GM06990 (cell line): ENCODE data around the gene CBLL1.

Experiments
- DNase-seq: peaks from one replicate; pipeline ENCODE4 v3.0.0-alpha.2; 2011; ENCODE audit not compliant: insufficient read length; ENCODE audit errors: extremely low read depth
- H3K27me3 ChIP-seq: replicated peaks from 2 replicates; pipeline ENCODE4 v1.6.0; 2011; ENCODE audit warnings: low read length; ENCODE audit not compliant: control insufficient read depth, insufficient read depth
- H3K36me3 ChIP-seq: 2 replicates; pipeline ENCODE4 v1.5.1; 2011; ENCODE audit warnings: low read length; ENCODE audit not compliant: control insufficient read depth, insufficient read depth
- H3K4me3 ChIP-seq: replicated peaks from 2 replicates; pipeline ENCODE4 v1.5.1; 2011; ENCODE audit warnings: low read depth, mild to moderate bottlenecking, control low read depth, low read length
- TF ChIP-seq, protein P1 (sequence below): IDR thresholded peaks from 2 replicates; pipeline ENCODE4 v1.5.1; 2011; ENCODE audit warnings: low read length, control low read depth, mild to moderate bottlenecking, inconsistent platforms; ENCODE audit not compliant: insufficient read depth, poor library complexity, severe bottlenecking

CBLL1 gene

GRCh38 chr7:107701191-107701590 is 42.8 kb upstream of the CBLL1 start:
- no peak overlapping the region for H3K4me3 ChIP-seq
- no peak for DNase-seq
- TF ChIP-seq, protein P1, sequence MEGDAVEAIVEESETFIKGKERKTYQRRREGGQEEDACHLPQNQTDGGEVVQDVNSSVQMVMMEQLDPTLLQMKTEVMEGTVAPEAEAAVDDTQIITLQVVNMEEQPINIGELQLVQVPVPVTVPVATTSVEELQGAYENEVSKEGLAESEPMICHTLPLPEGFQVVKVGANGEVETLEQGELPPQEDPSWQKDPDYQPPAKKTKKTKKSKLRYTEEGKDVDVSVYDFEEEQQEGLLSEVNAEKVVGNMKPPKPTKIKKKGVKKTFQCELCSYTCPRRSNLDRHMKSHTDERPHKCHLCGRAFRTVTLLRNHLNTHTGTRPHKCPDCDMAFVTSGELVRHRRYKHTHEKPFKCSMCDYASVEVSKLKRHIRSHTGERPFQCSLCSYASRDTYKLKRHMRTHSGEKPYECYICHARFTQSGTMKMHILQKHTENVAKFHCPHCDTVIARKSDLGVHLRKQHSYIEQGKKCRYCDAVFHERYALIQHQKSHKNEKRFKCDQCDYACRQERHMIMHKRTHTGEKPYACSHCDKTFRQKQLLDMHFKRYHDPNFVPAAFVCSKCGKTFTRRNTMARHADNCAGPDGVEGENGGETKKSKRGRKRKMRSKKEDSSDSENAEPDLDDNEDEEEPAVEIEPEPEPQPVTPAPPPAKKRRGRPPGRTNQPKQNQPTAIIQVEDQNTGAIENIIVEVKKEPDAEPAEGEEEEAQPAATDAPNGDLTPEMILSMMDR: no peak
- no peaks in the 10 kb centered on the region for H3K27me3 ChIP-seq
- no peaks in the 10 kb centered on the region for H3K36me3 ChIP-seq

GRCh38 chr7:107703219-107703618 is 40.7 kb upstream of the CBLL1 start:
- TF ChIP-seq, protein P1: no peak
- Histone ChIP-seq H3K36me3 (no peaks in the 10 kb centered on the region), H3K4me3 (no peak overlapping the region), H3K27me3 (no peaks in the 10 kb centered on the region)
- DNase-seq: no peak

GRCh38 chr7:107703872-107704271 is 40.1 kb upstream of the CBLL1 start:
- TF ChIP-seq, protein P1: no peak
- H3K36me3 ChIP-seq: no peaks in the 10 kb centered on the region
- no peaks in the 10 kb centered on the region for H3K27me3 ChIP-seq
- H3K4me3 ChIP-seq: no peak overlapping the region
- no peak for DNase-seq

GRCh38 chr7:107708956-107709355 is 35.0 kb upstream of the CBLL1 start:
- DNase-seq: no peak
- TF ChIP-seq, protein P1: no peak
- Histone ChIP-seq H3K36me3 (no peaks in the 10 kb centered on the region), H3K27me3 (no peaks in the 10 kb centered on the region), H3K4me3 (no peak overlapping the region)

DNA sequence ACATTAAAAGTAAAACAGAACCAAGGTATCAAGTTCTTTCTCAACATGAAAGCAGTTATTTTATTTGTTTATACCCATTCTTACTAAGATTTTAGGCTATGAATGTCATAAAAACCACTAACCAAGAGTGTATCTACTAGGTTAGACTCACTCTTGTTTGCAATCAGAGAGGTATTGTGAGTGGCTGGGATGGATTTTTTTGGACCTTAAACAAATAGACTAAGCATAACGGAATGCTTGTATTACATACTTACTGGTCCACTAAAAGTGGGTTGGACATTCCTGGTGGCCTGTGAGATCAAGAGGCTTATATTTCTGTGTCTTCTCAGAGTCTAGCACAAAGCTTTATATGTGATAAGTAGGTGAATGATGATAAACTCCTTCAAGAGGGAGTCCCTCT is 32.6 kb upstream of the CBLL1 start:
- H3K36me3 ChIP-seq: no peaks in the 10 kb centered on the region
- no peak for DNase-seq
- TF ChIP-seq, protein P1: no peak
- no peak overlapping the region for H3K4me3 ChIP-seq
- H3K27me3 ChIP-seq: no peaks in the 10 kb centered on the region

GRCh38 chr7:107712025-107712424 is 31.9 kb upstream of the CBLL1 start:
- no peaks in the 10 kb centered on the region for H3K27me3 ChIP-seq
- H3K36me3 ChIP-seq: no peaks in the 10 kb centered on the region
- no peak overlapping the region for H3K4me3 ChIP-seq
- TF ChIP-seq, protein P1: no peak
- DNase-seq: no peak
